HG02763 (cell line): ENCODE data around the gene OAS3.
"Not testable (repeated sequence)": the region's sequence is repeated elsewhere in the genome, so short reads cannot be mapped to it uniquely, and the experiment has no call there.

ENCODE experiments used
- ATAC-seq: cut with Tn5 transposase; IDR thresholded peaks from one replicate; pipeline ENCODE4 v1.9.1; 2021; ENCODE audit warnings: mild to moderate bottlenecking, moderate library complexity; ENCODE audit not compliant: unreplicated experiment

Gene OAS3

DNA sequence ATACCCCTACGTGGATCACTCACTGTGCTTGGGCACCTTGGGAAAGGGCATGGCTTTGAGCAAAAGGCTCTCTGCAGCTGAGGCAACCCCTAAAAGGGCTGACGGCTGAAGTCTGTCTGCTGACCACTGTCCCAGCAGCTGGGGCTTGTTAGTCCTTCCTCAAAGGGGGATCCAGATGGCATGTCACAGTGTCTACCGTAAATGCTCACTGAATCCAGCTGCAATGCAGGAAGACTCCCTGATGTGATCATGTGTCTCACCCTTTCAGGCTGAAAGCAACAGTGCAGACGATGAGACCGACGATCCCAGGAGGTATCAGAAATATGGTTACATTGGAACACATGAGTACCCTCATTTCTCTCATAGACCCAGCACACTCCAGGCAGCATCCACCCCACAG, 19.2 kb upstream of the OAS3 start:
- ATAC-seq = no peak

DNA sequence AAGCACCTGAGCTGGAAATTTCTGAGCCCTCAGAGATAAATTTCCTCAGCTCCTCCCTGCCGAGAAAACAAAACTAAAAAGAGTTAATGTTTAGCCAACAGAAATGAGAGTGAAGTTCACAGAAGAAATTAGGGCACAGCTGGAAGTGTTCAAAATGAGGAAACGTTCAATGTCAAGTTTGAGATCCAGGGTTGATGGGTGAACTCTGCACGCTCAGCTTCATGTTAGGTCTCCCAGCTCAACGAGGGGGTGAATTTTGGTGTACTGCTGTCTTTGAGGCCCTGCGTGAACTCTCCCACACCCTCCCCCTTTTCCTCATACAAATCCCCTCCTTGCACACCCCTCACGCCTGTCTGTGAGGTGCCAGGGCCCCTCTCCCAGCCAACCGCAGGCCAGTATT, 13.3 kb upstream of the OAS3 start:
- peak; percentile 65 for ATAC-seq

DNA sequence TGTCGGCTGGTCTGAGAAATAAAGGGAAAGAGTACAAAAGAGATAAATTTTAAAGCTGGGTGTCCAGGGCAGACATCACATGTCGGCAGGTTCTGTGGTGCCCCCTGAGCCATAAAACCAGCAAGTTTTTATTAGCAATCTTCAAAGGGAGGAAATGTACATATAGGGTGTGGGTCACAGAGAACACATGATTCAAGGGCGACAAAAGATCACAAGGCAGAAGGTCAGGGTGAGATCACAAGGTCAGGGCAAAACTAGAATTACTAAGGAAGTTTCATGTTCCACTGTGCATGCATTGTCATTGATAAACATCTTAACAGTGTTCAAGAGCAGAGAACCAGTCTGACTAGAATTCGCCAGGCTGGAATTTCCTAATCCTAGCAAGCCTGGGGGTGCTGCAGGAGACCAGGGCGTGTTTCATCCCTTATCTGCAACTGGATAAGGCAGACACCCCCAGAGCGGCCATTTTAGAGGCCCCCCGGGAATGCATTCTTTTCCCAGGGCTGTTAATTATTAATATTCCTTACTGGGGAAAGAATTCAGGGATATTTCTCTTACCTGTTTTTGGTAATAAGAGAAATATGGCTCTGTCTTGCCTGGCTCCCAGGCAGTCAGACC, 11.7 kb upstream of the OAS3 start:
- not testable (repeated sequence) for ATAC-seq

DNA sequence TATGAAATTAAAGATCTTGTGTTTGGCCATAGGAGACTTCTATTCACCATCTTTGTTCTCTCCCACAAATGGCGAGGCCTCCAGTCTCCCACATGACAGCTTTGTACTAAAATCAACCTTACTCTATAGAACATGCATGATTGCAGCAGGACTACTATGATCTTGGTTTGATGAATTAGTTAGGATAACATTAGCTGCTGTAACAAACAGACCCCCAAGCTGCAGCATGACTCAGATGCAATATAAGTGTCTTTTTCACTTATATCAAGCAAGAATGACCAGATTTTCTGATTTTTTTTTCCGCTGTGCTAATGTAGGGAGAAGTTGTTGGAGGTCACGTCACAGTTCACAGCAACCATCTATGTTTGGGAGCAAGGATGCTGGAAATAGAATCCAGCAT, 10.8 kb upstream of the OAS3 start:
- ATAC-seq = no peak

DNA sequence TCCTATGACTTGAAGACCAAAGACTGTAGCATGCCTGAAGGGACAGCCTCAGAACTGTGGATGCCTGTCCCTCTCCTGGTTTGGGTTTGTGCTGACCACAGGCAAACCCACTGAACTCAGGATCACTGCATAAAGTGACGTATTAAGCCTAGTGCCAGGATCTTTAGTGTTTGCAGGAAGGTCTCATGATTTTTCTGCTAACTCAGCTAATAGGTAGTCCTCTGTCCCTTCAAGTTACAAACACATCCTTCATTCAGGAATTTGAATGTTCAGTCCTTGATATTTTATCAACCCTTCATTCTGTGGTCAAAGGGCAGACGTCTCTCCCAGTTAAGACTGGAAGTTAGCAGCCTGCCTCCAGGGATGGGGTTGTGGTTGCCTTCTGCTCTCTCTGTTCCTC, 10.3 kb upstream of the OAS3 start:
- ATAC-seq = no peak

DNA sequence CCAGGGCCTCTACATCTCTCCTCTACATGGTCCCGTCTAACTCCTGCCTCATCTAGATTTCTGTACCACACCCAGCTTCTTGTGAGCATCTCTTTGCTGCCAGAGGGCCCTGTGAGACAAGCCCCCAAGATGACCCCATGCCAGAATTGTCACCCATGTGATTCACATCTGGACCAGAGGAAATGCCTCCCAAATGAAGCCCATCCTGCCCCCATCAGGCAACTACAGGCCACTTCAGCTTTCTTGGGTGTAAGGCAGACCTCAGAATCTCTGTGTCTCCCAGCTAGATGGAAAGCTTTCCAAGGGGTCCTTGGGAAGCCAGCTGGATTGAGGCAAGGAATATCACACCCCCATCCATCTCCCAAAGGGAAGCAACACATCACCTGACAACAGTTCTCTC, 9.3 kb upstream of the OAS3 start:
- ATAC-seq = no peak

DNA sequence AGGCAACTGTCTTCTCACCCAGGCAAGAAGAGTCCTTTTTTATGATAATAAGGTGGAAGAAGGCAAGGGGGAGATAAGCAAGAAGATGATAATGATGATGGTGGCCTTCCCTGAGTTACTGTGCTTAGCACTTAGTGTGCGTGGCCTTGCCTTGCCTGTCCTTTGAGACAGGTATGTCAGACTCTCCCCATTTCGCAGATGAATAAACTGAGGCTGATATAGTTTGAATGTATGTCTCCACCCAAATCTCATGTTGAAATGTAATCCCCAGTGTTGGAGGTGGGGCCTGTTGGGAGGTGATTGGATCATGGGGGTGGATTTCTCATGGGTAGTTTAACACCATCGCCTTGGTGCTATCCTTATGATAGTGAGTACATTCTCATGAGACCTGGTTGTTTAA, 8.6 kb upstream of the OAS3 start:
- no peak for ATAC-seq

DNA sequence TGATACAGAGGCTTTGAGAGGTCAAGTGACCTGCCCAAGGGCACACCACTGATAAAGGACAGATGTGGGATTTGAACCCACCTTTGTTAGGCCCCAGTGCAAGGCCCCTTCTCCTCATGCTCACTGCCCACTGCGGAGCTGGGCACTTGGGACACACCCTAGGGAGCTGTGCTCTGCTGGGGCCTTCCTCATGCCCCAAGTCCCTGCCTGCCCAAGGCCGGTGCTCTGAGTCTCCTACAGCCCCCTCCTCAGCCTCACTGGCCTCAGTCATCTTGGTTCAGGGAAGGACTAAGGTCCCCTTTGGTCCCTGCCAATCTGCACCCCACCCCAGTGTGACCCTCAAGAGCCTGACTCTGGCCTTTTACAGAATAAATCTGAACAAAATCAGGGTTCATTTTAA, 7.9 kb upstream of the OAS3 start:
- no peak for ATAC-seq

DNA sequence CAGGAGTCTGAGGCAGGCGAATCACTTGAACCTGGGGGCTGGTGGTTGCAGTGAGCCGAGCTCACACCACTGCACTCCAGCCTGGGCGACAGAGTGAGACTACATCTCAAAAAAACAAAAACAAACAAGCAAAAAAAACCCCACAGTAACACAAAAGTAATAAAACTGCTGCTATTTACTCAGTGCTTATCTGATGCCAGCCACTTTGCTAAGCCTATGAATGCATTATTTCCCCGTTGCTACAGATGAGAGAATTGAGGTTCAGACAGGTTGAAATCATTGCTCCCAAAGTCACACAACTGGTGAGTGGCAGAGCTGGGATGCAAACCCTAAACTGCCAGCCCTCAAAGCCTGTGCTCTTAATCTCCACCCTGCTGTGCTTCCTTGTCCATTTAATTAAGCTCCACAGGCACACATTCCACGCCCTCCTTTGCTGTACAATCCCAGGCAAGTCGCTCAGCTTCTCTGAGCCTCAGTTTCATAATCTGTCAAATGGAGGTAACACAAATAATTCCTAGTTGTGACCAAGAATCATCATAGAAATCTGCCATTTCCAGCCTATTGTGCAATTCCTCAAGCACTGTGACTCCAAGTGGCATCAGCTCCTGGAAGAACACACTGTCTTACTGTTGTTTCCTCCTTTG, 5.7 kb upstream of the OAS3 start:
- no peak for ATAC-seq

DNA sequence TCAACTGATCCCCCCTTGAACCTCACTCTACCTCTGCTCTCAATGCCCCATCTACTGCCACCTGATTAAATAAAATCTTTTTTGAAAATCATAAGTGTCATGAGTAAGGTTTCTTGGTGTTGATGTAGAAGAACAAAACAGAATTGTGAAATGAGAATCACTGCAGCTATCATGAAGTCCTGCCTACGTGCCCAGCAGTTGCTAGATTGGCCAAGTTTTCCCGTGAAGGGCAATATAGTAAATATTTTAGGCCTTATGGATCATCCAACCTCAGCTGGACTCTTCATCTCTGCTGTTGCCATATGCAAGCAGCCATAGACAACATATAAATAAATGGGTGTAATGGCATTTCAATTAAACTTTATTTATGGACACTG, 5.2 kb upstream of the OAS3 start:
- no peak for ATAC-seq

DNA sequence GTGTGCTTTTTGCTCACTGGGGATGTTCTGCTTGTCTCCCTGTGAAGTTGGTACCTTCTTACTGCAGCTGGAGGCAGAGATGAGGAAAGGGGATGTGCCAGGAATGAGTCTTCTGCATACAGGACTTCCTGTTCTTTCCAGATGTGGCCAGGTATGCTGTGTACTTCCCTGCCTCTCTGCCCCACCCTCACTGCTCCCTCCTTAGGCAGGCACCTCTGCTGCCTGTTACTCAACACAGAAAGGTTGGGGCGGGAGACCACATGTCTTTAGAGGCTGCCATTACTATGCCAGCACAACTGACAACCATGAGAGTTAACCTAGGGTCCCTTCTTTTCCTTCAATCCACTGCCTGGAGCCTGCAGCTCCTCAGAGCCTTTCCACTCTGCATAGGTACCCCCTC, 2.0 kb upstream of the OAS3 start:
- no peak for ATAC-seq

DNA sequence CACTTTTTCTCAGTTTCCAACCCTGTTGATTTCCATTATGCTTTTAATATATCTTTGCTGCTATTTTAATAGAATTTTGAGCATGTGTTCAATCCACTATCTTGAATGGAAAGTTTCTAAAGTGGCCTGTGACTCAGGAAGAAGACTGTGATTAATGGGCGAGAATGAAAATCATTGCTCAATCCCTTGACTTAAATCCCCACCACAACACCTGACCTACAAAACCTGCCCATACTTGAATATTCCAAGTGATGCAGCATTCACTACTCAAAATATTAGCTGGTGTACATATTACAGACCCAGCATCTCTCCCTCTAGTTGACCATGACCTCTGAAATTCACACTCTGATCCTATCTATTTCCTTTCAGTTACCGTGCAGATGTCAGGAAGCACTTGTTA, 1.3 kb upstream of the OAS3 start:
- no peak for ATAC-seq

DNA sequence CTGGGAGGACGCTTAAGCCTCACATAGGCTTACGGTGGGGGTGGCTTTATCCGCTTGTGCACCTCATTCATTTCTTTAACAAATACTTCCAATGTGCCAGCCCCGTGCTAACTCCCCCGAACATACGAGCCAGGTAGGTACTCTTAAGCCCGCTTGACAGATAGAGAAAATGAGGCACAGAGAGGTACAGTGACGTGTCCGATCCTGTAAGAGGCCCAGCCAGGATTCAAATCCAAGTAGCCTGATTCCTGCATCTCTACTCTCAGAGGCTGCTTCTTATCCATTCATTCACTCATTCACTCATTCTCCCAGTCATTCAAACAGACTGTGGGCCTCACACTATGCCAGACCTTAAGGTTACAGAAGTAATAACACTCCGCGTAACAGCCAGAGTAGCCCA, 477 bp downstream of the OAS3 start:
- ATAC-seq = no peak

DNA sequence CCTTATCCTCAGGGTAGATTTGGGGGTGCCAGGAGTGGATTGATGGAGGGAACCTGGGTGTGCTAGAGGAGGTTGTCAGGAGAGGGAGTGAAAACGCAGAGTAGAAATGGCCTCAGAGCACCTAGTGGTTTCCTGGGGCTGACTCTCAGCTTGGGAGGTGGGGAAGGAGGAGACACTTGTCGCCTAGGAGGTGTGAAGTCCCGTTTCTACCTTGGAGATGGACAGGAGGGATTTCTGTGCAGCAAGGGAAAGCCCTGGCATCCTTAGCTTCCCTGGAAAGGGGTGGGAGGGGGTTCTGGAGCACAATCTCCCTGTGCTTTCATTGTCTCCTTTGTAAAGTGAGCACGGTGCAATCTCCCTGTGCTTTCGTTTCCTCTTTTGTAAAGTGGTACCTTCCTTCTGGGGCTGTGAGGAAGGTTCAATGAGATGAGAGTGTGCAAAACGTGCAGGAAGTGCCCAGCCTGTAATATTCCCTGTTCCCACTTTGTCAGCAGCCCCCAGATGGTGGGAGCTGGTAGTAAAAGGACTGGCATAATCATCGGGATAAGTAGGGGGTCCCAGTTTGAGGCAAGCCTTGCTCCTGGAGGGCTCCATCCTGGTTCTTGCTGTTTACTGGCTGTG, 1.6 kb downstream of the OAS3 start:
- ATAC-seq = peak; percentile 48

DNA sequence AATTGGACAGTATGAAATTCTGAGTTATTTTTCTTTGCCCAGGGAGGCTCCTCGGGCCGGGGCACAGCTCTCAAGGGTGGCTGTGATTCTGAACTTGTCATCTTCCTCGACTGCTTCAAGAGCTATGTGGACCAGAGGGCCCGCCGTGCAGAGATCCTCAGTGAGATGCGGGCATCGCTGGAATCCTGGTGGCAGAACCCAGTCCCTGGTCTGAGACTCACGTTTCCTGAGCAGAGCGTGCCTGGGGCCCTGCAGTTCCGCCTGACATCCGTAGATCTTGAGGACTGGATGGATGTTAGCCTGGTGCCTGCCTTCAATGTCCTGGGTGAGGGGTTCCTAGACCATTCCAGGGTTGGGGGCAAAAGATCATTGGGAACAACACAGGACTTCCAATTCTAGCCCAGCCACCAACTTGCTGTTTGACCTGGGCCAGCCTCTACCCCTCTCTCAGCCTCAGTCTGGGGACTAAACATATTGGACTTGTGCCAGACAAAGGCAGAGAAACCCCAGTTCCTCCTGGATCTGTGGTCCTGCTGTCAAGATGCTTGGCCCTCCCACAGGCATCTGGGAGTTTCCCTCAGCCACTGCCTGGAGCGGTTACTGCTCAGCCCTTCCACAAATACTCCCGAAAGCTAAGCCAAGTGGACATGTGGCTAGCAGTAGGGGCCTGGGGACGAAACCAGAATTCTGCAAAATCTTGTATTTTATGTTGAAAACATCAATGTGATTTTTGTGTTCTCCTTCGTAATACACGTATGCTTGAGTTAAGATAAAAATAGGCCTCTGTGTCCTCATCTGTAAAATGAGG, 3.5 kb downstream of the OAS3 start:
- ATAC-seq = no peak

DNA sequence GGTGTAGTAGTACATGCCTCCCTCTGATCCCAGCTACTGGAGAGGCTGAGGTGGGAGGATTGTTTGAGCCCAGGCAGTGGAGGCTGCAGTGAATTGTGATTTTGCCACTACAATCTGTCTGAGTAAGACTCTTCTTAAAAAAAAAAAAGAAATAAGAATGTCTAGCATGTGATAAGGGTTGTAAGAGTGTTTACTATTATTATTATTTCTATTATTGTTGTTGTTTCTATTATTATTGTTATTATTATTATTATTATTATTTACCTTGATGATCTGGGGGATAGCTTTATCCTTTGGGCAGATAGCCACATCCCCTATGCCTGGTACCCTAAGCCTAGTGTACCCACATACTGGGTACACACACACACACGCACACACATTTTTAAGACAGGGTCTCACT, 4.3 kb downstream of the OAS3 start:
- no peak for ATAC-seq

DNA sequence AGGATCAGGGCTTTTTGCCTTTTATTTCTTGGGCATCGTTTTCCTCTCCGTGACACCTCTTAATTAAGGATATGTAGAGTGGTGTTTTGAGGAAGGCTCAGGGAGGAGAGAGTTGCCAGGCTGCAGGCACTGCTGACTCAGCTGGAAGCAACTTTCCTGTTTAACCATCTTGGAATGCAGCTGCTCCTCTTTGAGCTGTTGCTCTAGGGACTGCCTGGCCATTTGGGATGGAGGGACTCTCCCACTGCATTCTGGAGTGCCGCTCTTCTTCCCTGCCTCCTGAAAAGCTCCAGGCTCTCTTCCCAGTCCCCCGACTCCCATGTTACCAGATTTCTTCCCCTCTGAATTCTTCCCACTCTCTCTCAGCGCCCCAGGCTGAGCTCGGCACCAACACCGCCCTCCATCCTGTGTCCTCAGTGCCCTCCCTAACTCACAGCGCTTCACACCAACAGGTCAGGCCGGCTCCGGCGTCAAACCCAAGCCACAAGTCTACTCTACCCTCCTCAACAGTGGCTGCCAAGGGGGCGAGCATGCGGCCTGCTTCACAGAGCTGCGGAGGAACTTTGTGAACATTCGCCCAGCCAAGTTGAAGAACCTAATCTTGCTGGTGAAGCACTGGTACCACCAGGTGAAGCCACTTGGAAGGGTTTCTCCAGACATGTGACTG, 5.9 kb downstream of the OAS3 start:
- no peak for ATAC-seq

DNA sequence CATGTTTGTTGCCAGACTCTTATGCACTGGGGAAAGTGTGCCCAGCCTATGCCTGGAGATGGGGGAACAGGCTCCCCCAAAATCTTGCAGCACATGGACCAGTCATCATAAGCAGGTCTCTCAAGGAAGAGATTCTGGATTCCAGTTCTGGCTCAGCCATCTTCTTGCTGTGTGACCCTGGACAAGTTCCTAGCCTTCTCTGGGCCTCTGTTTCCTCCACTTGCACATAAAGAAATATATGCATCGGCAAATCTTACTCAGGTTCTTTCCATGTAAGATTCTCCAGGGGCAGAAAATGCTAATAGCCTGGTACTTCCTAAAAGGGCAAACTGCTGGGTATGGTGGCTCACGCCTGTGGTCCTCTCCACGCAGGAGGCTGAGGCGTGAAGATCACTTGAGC, 7.2 kb downstream of the OAS3 start:
- no peak for ATAC-seq

DNA sequence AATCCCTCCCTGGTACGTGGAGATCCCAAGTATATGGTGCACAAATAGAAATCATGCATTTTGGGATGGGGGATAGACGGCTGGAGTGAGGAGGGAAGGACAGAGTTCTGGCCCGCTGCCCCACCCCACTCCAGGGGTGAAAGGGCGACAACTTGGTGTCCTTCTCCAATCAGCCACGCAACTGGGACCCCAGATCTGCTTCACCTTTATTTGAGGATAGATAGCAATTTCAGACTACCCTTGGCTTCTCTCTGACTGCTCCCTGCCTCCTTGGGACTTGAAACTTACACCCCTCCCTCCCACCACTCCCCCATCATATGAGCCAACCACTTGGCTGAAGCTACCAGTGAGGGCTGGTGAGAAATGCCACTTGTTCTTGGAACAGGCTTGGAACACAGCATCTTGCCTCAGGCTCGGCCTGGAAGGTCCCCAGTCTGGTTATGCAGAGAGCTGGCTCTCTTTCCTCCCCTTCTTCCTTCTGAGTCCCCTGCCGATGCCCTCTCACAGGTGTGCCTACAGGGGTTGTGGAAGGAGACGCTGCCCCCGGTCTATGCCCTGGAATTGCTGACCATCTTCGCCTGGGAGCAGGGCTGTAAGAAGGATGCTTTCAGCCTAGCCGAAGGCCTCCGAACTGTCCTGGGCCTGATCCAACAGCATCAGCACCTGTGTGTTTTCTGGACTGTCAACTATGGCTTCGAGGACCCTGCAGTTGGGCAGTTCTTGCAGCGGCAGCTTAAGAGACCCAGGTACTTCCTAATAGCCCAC, 8.1 kb downstream of the OAS3 start:
- no peak for ATAC-seq

DNA sequence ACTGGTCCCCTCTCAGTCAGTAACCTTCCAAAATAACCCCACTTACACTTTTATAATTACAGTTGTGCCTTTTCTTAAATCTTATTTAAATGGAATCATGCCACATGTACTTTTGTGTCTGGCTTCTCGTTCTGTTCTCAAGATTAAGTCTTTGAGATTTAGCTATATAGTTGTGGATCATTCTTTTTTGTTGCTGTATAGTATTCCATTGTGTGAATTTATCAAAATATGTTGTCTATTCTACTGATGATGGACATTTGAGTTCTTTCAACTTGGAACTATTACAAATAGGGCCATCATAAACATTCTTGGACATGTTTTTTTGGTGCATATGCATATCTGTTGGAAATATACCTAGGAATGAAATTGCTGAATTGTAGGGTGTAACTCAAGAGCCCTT, 9.0 kb downstream of the OAS3 start:
- ATAC-seq = no peak

DNA sequence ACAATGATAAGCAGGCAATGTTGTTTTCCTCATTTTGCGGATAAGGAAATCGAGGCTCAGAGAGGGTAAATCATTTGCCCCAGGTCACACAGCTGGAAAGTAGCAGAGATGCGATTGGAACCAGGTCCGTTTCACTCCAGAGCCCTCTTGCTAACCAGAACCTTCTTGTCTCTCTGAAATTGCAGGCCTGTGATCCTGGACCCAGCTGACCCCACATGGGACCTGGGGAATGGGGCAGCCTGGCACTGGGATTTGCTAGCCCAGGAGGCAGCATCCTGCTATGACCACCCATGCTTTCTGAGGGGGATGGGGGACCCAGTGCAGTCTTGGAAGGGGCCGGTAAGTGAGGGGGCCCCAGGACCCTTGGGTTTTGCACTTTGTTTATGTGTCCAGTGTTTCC, 9.5 kb downstream of the OAS3 start:
- no peak for ATAC-seq
